Measurements from ENCODE around the gene MAGOH. TPM values are rescaled to one million over a fixed set of nuclear protein-coding genes. Genes with fewer than 3 reads are reported as not detected.

MAGOH gene
- total RNA-seq, 2 experiments from 2014 or later: 90.9 to 91.4 TPM

GRCh38 chr1:53197291-53198200 is 40.8 kb downstream of the MAGOH start:
- no peak for TF ChIP-seq CTCF (IDR thresholded peaks at IDR 0.05)
- no peaks in the 10 kb centered on the region for H3K9me3 Mint-ChIP-seq
- H3K4me3 Mint-ChIP-seq: peak overlapping the region; percentile 99
- peaks cover 23% of the 10 kb centered on the region for H3K36me3 Mint-ChIP-seq (ENCODE audit: low read depth)
- ATAC-seq (no peak), DNase-seq (no peak)
- ChIA-PET CTCF (interaction anchor here (1.3 to 1.5 kb wide), 2 partner anchors 11 to 15 kb away, joined by 3 read pairs; no protein-coding TSS in a partner anchor), POLR2A (interaction anchor here (1.2 to 3.1 kb wide), 4 partner anchors 19 to 31 kb away, joined by 4 to 15 read pairs (median 5); partner anchors contain the start of gene CZIB)
- H3K27ac Mint-ChIP-seq: peak overlapping the region; percentile 98
- H3K4me1 Mint-ChIP-seq (ENCODE audit: low read depth): peaks cover 27% of the 10 kb centered on the region
- H3K27me3 Mint-ChIP-seq: no peaks in the 10 kb centered on the region
- intact Hi-C loops (cut with micrococcal nuclease): no loop called here

- H3K4me3 Mint-ChIP-seq: peak within 1 kb of the TSS; percentile 99
- intact Hi-C loops (cut with micrococcal nuclease): no loop called here
- ChIA-PET POLR2A (interaction anchor here (0.5 to 3.1 kb wide), 8 partner anchors 8 to 306 kb away, joined by 3 to 15 read pairs (median 4); partner anchors contain the start of gene CZIB), CTCF (interaction anchor here (1.4 to 4.7 kb wide), 3 partner anchors 11 to 17 kb away, joined by 5 to 30 read pairs (median 27); no protein-coding TSS in a partner anchor)
- no peak for TF ChIP-seq CTCF (IDR thresholded peaks at IDR 0.05)
- H3K36me3 Mint-ChIP-seq (ENCODE audit: low read depth): peaks cover 17% of the 10 kb centered on the region
- peaks cover 27% of the 10 kb centered on the region for H3K4me1 Mint-ChIP-seq (ENCODE audit: low read depth)
- H3K27me3 Mint-ChIP-seq: no peaks in the 10 kb centered on the region
- no peaks in the 10 kb centered on the region for H3K9me3 Mint-ChIP-seq
- peak; percentile 99 for ATAC-seq
- DNase-seq: peak; percentile 96
- H3K27ac Mint-ChIP-seq: peak within 1 kb of the TSS; percentile 98
These were observed 41.6 kb downstream of the MAGOH start, which contains the start of gene CPT2 for GRCh38 chr1:53196485-53197290. Gene CPT2, plus strand, starts transcription at chr1:53196824. Its CDS starts 120 bp downstream, at chr1:53196944.

GRCh38 chr1:53196017-53196484 is 42.3 kb downstream of the MAGOH start:
- no peaks in the 10 kb centered on the region for H3K9me3 Mint-ChIP-seq
- H3K4me1 Mint-ChIP-seq (ENCODE audit: low read depth): peaks cover 27% of the 10 kb centered on the region
- intact Hi-C loops (cut with micrococcal nuclease): no loop called here
- TF ChIP-seq CTCF (IDR thresholded peaks at IDR 0.05): no peak
- H3K27ac Mint-ChIP-seq: peak overlapping the region; percentile 92
- ChIA-PET POLR2A (interaction anchor here (0.5 to 3.1 kb wide), 10 partner anchors 7 to 306 kb away, joined by 3 to 15 read pairs (median 4); partner anchors contain the start of genes CZIB and ECHDC2), CTCF (interaction anchor here (1.0 to 4.7 kb wide), 4 partner anchors 10 to 792 kb away, joined by 3 to 30 read pairs (median 16); partner anchors contain the start of genes ORC1 and PRPF38A)
- peaks cover 17% of the 10 kb centered on the region for H3K36me3 Mint-ChIP-seq (ENCODE audit: low read depth)
- DNase-seq: no peak
- peak overlapping the region; percentile 99 for H3K4me3 Mint-ChIP-seq
- ATAC-seq: peak; percentile 50
- no peaks in the 10 kb centered on the region for H3K27me3 Mint-ChIP-seq

- ChIA-PET CTCF (interaction anchor here (1.0 to 4.7 kb wide), 6 partner anchors 9 to 791 kb away, joined by 3 to 30 read pairs (median 6); partner anchors contain the start of genes ECHDC2, ORC1 and PRPF38A), POLR2A (interaction anchor here (0.9 to 3.1 kb wide), 7 partner anchors 8 to 275 kb away, joined by 3 to 15 read pairs (median 4); partner anchors contain the start of genes CZIB and ECHDC2)
- Mint-ChIP-seq H3K36me3 (ENCODE audit: low read depth) (peaks cover 13% of the 10 kb centered on the region), H3K9me3 (no peaks in the 10 kb centered on the region), H3K4me1 (ENCODE audit: low read depth) (peaks cover 27% of the 10 kb centered on the region), H3K27me3 (no peaks in the 10 kb centered on the region), H3K27ac (peak overlapping the region; percentile 92), H3K4me3 (no peak overlapping the region)
- no peak for ATAC-seq
- DNase-seq: no peak
- no peak for TF ChIP-seq CTCF (IDR thresholded peaks at IDR 0.05)
- intact Hi-C loops (cut with micrococcal nuclease): no loop called here
These were observed 42.9 kb downstream of the MAGOH start for GRCh38 chr1:53195246-53196016.
